Measurements from ENCODE around the gene LRRN2.
"Not testable (repeated sequence)": the region's sequence is repeated elsewhere in the genome, so short reads cannot be mapped to it uniquely, and the experiment has no call there.

The LRRN2 gene

GRCh38 chr1:204692325-204692840 is 6.8 kb upstream of the LRRN2 start:
- DNase-seq (ENCODE audit: low spot score) = no peak

- DNase-seq (ENCODE audit: low spot score) = not testable (repeated sequence)
These were observed 5.8 kb upstream of the LRRN2 start for GRCh38 chr1:204691328-204691730.

GRCh38 chr1:204688776-204689175 is 3.2 kb upstream of the LRRN2 start:
- DNase-seq (ENCODE audit: low spot score) = no peak

GRCh38 chr1:204688007-204688406 is 2.5 kb upstream of the LRRN2 start:
- no peak for DNase-seq (ENCODE audit: low spot score)

GRCh38 chr1:204684571-204685235 is 835 bp downstream of the LRRN2 start:
- no peak for DNase-seq (ENCODE audit: low spot score)

GRCh38 chr1:204684206-204684570 is 1.4 kb downstream of the LRRN2 start:
- no peak for DNase-seq (ENCODE audit: low spot score)

GRCh38 chr1:204683284-204684205 is 2.0 kb downstream of the LRRN2 start:
- no peak for DNase-seq (ENCODE audit: low spot score)

GRCh38 chr1:204680461-204680860 is 5.1 kb downstream of the LRRN2 start:
- DNase-seq (ENCODE audit: low spot score) = no peak

GRCh38 chr1:204680051-204680450 is 5.5 kb downstream of the LRRN2 start:
- no peak for DNase-seq (ENCODE audit: low spot score)

- DNase-seq (ENCODE audit: low spot score) = no peak
These were observed 6.6 kb downstream of the LRRN2 start for GRCh38 chr1:204678721-204679475.

- no peak for DNase-seq (ENCODE audit: low spot score)
These were observed 7.7 kb downstream of the LRRN2 start for GRCh38 chr1:204677864-204678263.

GRCh38 chr1:204676043-204676442 is 9.5 kb downstream of the LRRN2 start:
- no peak for DNase-seq (ENCODE audit: low spot score)

- no peak for DNase-seq (ENCODE audit: low spot score)
These were observed 11.5 kb downstream of the LRRN2 start for GRCh38 chr1:204673909-204674649.

GRCh38 chr1:204673209-204673608 is 12.3 kb downstream of the LRRN2 start:
- DNase-seq (ENCODE audit: low spot score) = no peak

GRCh38 chr1:204672482-204673121 is 12.9 kb downstream of the LRRN2 start:
- DNase-seq (ENCODE audit: low spot score) = no peak

- DNase-seq (ENCODE audit: low spot score) = no peak
These were observed 13.5 kb downstream of the LRRN2 start for GRCh38 chr1:204672069-204672468.

GRCh38 chr1:204670152-204670927 is 15.2 kb downstream of the LRRN2 start:
- no peak for DNase-seq (ENCODE audit: low spot score)

GRCh38 chr1:204669579-204669978 is 16.0 kb downstream of the LRRN2 start:
- no peak for DNase-seq (ENCODE audit: low spot score)

GRCh38 chr1:204664384-204664651 is 21.2 kb downstream of the LRRN2 start:
- no peak for DNase-seq (ENCODE audit: low spot score)

GRCh38 chr1:204663644-204664383 is 21.7 kb downstream of the LRRN2 start:
- no peak for DNase-seq (ENCODE audit: low spot score)
